HG03575 (cell line): ENCODE results near the gene AKAP7.

Source experiments
- ATAC-seq: cut with Tn5 transposase; IDR thresholded peaks from one replicate; pipeline ENCODE4 v1.9.1; 2021; ENCODE audit not compliant: unreplicated experiment, insufficient number of reproducible peaks, low FRiP score; ENCODE audit errors: extremely low read depth

AKAP7 gene

GRCh38 chr6:131177996-131178395 is 42.7 kb downstream of the AKAP7 start:
- ATAC-seq, result no peak

GRCh38 chr6:131182991-131183425 is 47.7 kb downstream of the AKAP7 start:
- no peak for ATAC-seq

- ATAC-seq, result no peak
Measured at GRCh38 chr6:131183427-131184095, 48.3 kb downstream of the AKAP7 start.

GRCh38 chr6:131191590-131191989 is 56.3 kb downstream of the AKAP7 start:
- ATAC-seq, result no peak

- ATAC-seq, result no peak
Measured at GRCh38 chr6:131197716-131198115, 62.4 kb downstream of the AKAP7 start.

GRCh38 chr6:131199568-131200272 is 64.5 kb downstream of the AKAP7 start:
- peak; percentile 100 for ATAC-seq

GRCh38 chr6:131205481-131206244 is 70.4 kb downstream of the AKAP7 start:
- ATAC-seq, result no peak

GRCh38 chr6:131206463-131207251 is 71.4 kb downstream of the AKAP7 start:
- no peak for ATAC-seq

- ATAC-seq, result no peak
Measured at GRCh38 chr6:131208787-131209186, 73.5 kb downstream of the AKAP7 start.

- ATAC-seq, result no peak
Measured at GRCh38 chr6:131210469-131210868, 75.2 kb downstream of the AKAP7 start.

GRCh38 chr6:131212024-131212423 is 76.8 kb downstream of the AKAP7 start:
- ATAC-seq, result no peak

GRCh38 chr6:131212913-131213312 is 77.6 kb downstream of the AKAP7 start:
- no peak for ATAC-seq

GRCh38 chr6:131213501-131213990 is 78.3 kb downstream of the AKAP7 start:
- no peak for ATAC-seq

- no peak for ATAC-seq
Measured at GRCh38 chr6:131215219-131215618, 80.0 kb downstream of the AKAP7 start.

- no peak for ATAC-seq
Measured at GRCh38 chr6:131216246-131216645, 81.0 kb downstream of the AKAP7 start.

GRCh38 chr6:131222773-131223172 is 87.5 kb downstream of the AKAP7 start:
- ATAC-seq, result no peak

- no peak for ATAC-seq
Measured at GRCh38 chr6:131223416-131223815, 88.1 kb downstream of the AKAP7 start.

GRCh38 chr6:131225127-131225526 is 89.9 kb downstream of the AKAP7 start:
- no peak for ATAC-seq

GRCh38 chr6:131225959-131226358 is 90.7 kb downstream of the AKAP7 start:
- ATAC-seq, result no peak
